HEK293 (cell line): ENCODE measurements around the gene C11orf86.

Experiments
- CTCF ChIA-PET: fragments of 350-600 bp; formaldehyde crosslinking; extraction: SDS; loops from one replicate; lab custom pipeline; 2021; ENCODE audit warnings: antibody characterized with exemption; lab: Yijun Ruan, JAX
- POLR2A ChIA-PET: fragments of 300-600 bp; formaldehyde crosslinking; extraction: SDS; loops from one replicate; lab custom pipeline; 2020; ENCODE audit warnings: antibody characterized with exemption, inconsistent platforms; lab: Yijun Ruan, JAX
- H3K27ac ChIP-seq: fragments of 200-500 bp; sonication (Bioruptor generic); 2 replicates; pipeline ENCODE4 v1.5.1; 2014; ENCODE audit warnings: low read depth, low read length, control low read depth, inconsistent platforms; ENCODE audit errors: extremely low read depth
- H3K36me3 ChIP-seq, 2 experiments: fragments of 200-500 bp in 1 of 2; sonication (Bioruptor generic) in 1 of 2; 1 replicate in 1 of 2; 2 replicates in 1 of 2; pipeline ENCODE4 v1.5.1; 2014 to 2017; ENCODE audit warnings: inconsistent platforms in 2 of 2, low read length in 2 of 2; ENCODE audit not compliant: control insufficient read depth in 2 of 2, insufficient read depth in 1 of 2
- H3K4me1 ChIP-seq: fragments of 200-500 bp; sonication (Bioruptor generic); 2 replicates; pipeline ENCODE4 v1.5.1; 2014; ENCODE audit warnings: mild to moderate bottlenecking, low read length, inconsistent platforms; ENCODE audit not compliant: control insufficient read depth, insufficient read depth
- H3K4me3 ChIP-seq: 2 replicates; pipeline ENCODE4 v1.5.1; 2011; ENCODE audit warnings: low read depth, mild to moderate bottlenecking, control low read depth, low read length, moderate library complexity
- H3K9me3 ChIP-seq: fragments of 200-500 bp; sonication (Bioruptor generic); 2 replicates; pipeline ENCODE4 v1.5.1; 2014; ENCODE audit warnings: low read depth, low read length, inconsistent platforms; ENCODE audit not compliant: control insufficient read depth, insufficient read depth
- KLF8 ChIP-seq: fragments of 450-650 bp; formaldehyde crosslinking; IDR thresholded peaks from 2 replicates; pipeline ENCODE4 v1.5.1; 2016; ENCODE audit warnings: missing biosample characterization, missing genetic modification characterization
- SALL2 ChIP-seq: fragments of 450-650 bp; formaldehyde crosslinking; IDR thresholded peaks from 2 replicates; pipeline ENCODE4 v1.5.0; 2017; ENCODE audit warnings: missing biosample characterization, mild to moderate bottlenecking, missing genetic modification characterization, borderline replicate concordance
- SP2 ChIP-seq: fragments of 450-650 bp; formaldehyde crosslinking; IDR thresholded peaks from 2 replicates; pipeline ENCODE4 v1.5.1; 2016; ENCODE audit warnings: missing biosample characterization, missing genetic modification characterization
- ZBTB17 ChIP-seq: fragments of 450-650 bp; formaldehyde crosslinking; IDR thresholded peaks from 2 replicates; pipeline ENCODE4 v1.5.1; 2016; ENCODE audit warnings: missing biosample characterization, missing genetic modification characterization
- ZNF140 ChIP-seq: fragments of 450-650 bp; formaldehyde crosslinking; IDR thresholded peaks from 2 replicates; pipeline ENCODE4 v1.5.1; 2016; ENCODE audit warnings: missing biosample characterization, missing genetic modification characterization
- ZNF37A ChIP-seq: fragments of 450-650 bp; IDR thresholded peaks from 2 replicates; pipeline ENCODE4 v1.5.1; 2018; ENCODE audit warnings: missing biosample characterization, missing genetic modification characterization
- ZNF404 ChIP-seq: fragments of 450-650 bp; formaldehyde crosslinking; IDR thresholded peaks from 2 replicates; pipeline ENCODE4 v1.5.1; 2017; ENCODE audit warnings: missing biosample characterization, missing genetic modification characterization
- ZNF433 ChIP-seq: fragments of 450-650 bp; formaldehyde crosslinking; IDR thresholded peaks from 2 replicates; pipeline ENCODE4 v1.5.1; 2016; ENCODE audit warnings: missing biosample characterization, missing genetic modification characterization, low read depth
- ZNF629 ChIP-seq: fragments of 450-650 bp; formaldehyde crosslinking; IDR thresholded peaks from 2 replicates; pipeline ENCODE4 v1.5.1; 2017; ENCODE audit warnings: missing biosample characterization, missing genetic modification characterization
- ZNF707 ChIP-seq: fragments of 450-650 bp; formaldehyde crosslinking; IDR thresholded peaks from 2 replicates; pipeline ENCODE4 v1.5.1; 2016; ENCODE audit warnings: missing biosample characterization, missing genetic modification characterization
- ZNF776 ChIP-seq: fragments of 450-650 bp; formaldehyde crosslinking; IDR thresholded peaks from 2 replicates; pipeline ENCODE4 v1.5.0; 2017; ENCODE audit warnings: missing biosample characterization, missing genetic modification characterization, borderline replicate concordance
- ZNF830 ChIP-seq: fragments of 450-650 bp; IDR thresholded peaks from 2 replicates; pipeline ENCODE4 v1.5.0; 2018; ENCODE audit warnings: missing biosample characterization, missing genetic modification characterization, low read depth, mild to moderate bottlenecking, moderate library complexity
- ZSCAN23 ChIP-seq: fragments of 450-650 bp; formaldehyde crosslinking; IDR thresholded peaks from 2 replicates; pipeline ENCODE4 v1.5.1; 2016; ENCODE audit warnings: missing biosample characterization, missing genetic modification characterization
- TF ChIP-seq, protein P1 (sequence below): fragments of 450-650 bp; formaldehyde crosslinking; IDR thresholded peaks from 2 replicates; pipeline ENCODE4 v1.5.1; 2016; ENCODE audit warnings: missing biosample characterization, missing genetic modification characterization
- TF ChIP-seq, protein P2 (sequence below): fragments of 450-650 bp; formaldehyde crosslinking; IDR thresholded peaks from 2 replicates; pipeline ENCODE4 v1.5.1; 2017; ENCODE audit warnings: missing biosample characterization, missing genetic modification characterization
- TF ChIP-seq, protein P3 (sequence below): fragments of 450-650 bp; formaldehyde crosslinking; IDR thresholded peaks from 2 replicates; pipeline ENCODE4 v1.5.1; 2016; ENCODE audit warnings: missing biosample characterization, missing genetic modification characterization
- TF ChIP-seq, protein P4 (sequence below): fragments of 450-650 bp; IDR thresholded peaks from 2 replicates; pipeline ENCODE4 v1.5.1; 2018; ENCODE audit warnings: missing biosample characterization, mild to moderate bottlenecking, missing genetic modification characterization
- TF ChIP-seq, protein P5 (sequence below): fragments of 450-650 bp; formaldehyde crosslinking; IDR thresholded peaks from 2 replicates; pipeline ENCODE4 v1.5.1; 2016; ENCODE audit warnings: missing biosample characterization, missing genetic modification characterization

Gene C11orf86, protein sequence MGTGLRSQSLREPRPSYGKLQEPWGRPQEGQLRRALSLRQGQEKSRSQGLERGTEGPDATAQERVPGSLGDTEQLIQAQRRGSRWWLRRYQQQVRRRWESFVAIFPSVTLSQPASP

DNA sequence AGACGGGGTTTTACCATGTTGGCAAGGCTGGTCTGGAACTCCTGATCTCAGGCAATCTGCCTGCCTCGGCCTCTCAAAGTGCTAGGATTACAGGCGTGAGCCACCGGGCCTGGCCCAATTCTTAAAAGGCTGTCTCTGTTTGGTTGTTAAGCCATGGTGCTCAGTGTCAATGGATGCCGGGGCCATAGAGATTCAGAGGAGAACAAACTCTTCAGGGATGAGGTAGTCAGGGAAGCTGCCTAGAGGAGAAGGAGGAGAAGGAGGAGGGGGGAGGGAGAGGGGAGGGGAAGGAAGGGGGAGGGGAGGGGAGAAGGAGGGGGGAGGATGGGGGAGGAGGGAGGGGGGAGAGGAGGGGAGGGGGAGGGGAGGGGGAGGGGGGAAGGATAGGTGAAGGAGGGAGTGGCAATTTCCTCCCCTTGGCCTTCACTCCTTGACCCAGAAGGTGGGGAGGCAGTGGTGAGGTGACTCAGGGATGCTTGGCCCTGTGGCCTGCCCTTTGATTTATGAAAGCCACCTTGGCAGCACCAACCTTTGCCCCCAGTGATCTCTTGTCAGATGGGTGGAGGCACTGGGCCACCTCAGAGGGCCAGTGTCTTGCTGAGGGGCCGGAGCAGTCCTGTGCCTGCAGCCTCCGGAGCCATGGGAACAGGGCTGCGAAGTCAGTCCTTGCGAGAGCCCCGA, at the start of gene C11orf86:
Gene C11orf86, plus strand, starts transcription at position 581 of the 681 bp plus-strand sequence. Its CDS starts 59 bp downstream, at position 640.
- H3K9me3 ChIP-seq, result no peaks in the 10 kb centered on the region
- H3K36me3 ChIP-seq, result no peaks in the 10 kb centered on the region
- ChIA-PET CTCF (interaction anchor here (0.7 to 2.4 kb wide), 8 partner anchors 16 to 289 kb away, joined by 3 to 21 read pairs (median 4); partner anchors contain the start of gene RCE1), POLR2A (interaction anchor here (1.5 kb wide), 1 partner anchor 131 kb away, joined by 5 read pairs; the partner anchor contains the start of gene RCE1)
- H3K4me3 ChIP-seq, result no peak within 1 kb of the TSS
- TF ChIP-seq, protein P1, sequence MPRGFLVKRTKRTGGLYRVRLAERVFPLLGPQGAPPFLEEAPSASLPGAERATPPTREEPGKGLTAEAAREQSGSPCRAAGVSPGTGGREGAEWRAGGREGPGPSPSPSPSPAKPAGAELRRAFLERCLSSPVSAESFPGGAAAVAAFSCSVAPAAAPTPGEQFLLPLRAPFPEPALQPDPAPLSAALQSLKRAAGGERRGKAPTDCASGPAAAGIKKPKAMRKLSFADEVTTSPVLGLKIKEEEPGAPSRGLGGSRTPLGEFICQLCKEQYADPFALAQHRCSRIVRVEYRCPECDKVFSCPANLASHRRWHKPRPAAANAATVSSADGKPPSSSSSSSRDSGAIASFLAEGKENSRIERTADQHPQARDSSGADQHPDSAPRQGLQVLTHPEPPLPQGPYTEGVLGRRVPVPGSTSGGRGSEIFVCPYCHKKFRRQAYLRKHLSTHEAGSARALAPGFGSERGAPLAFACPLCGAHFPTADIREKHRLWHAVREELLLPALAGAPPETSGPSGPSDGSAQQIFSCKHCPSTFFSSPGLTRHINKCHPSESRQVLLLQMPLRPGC (tag by site-specific recombination), result no peak
- no peak for TF ChIP-seq KLF8
- TF ChIP-seq ZBTB17 (tag by site-specific recombination), result no peak
- TF ChIP-seq ZNF830 (tag by site-specific recombination), result no peak
- no peak for TF ChIP-seq ZNF37A (tag by site-specific recombination)
- TF ChIP-seq, protein P2, sequence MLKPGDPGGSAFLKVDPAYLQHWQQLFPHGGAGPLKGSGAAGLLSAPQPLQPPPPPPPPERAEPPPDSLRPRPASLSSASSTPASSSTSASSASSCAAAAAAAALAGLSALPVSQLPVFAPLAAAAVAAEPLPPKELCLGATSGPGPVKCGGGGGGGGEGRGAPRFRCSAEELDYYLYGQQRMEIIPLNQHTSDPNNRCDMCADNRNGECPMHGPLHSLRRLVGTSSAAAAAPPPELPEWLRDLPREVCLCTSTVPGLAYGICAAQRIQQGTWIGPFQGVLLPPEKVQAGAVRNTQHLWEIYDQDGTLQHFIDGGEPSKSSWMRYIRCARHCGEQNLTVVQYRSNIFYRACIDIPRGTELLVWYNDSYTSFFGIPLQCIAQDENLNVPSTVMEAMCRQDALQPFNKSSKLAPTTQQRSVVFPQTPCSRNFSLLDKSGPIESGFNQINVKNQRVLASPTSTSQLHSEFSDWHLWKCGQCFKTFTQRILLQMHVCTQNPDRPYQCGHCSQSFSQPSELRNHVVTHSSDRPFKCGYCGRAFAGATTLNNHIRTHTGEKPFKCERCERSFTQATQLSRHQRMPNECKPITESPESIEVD (tag by site-specific recombination), result no peak
- no peak for TF ChIP-seq SALL2
- no peak within 1 kb of the TSS for H3K27ac ChIP-seq
- H3K4me1 ChIP-seq, result no peaks in the 10 kb centered on the region

DNA sequence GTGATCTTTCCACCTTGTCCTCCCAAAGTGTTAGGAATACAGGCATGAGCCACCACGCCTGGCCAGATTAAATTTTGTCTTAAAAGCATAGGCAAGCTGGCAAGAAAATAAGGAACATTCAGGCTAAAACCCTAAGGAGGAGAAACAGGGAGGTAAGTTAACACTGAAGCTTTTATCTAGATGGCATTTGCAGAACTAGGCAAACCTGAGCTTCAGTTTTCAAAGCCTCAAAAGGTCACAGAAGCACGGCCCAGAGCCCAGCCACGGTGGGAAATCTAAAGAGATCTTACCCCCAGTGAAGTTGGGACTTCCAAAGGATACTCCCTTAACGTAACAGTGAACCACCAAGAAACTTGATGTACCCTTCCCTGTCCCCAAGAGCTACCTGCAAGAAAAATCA, 45.4 kb upstream of the C11orf86 start:
- POLR2A ChIA-PET, result no interaction called here
- no peak overlapping the region for H3K27ac ChIP-seq
- TF ChIP-seq, protein P3, sequence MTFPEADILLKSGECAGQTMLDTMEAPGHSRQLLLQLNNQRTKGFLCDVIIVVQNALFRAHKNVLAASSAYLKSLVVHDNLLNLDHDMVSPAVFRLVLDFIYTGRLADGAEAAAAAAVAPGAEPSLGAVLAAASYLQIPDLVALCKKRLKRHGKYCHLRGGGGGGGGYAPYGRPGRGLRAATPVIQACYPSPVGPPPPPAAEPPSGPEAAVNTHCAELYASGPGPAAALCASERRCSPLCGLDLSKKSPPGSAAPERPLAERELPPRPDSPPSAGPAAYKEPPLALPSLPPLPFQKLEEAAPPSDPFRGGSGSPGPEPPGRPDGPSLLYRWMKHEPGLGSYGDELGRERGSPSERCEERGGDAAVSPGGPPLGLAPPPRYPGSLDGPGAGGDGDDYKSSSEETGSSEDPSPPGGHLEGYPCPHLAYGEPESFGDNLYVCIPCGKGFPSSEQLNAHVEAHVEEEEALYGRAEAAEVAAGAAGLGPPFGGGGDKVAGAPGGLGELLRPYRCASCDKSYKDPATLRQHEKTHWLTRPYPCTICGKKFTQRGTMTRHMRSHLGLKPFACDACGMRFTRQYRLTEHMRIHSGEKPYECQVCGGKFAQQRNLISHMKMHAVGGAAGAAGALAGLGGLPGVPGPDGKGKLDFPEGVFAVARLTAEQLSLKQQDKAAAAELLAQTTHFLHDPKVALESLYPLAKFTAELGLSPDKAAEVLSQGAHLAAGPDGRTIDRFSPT, result no peak
- TF ChIP-seq ZNF776 (tag by site-specific recombination), result no peak
- TF ChIP-seq ZNF433 (tag by site-specific recombination), result no peak
- TF ChIP-seq, protein P4, sequence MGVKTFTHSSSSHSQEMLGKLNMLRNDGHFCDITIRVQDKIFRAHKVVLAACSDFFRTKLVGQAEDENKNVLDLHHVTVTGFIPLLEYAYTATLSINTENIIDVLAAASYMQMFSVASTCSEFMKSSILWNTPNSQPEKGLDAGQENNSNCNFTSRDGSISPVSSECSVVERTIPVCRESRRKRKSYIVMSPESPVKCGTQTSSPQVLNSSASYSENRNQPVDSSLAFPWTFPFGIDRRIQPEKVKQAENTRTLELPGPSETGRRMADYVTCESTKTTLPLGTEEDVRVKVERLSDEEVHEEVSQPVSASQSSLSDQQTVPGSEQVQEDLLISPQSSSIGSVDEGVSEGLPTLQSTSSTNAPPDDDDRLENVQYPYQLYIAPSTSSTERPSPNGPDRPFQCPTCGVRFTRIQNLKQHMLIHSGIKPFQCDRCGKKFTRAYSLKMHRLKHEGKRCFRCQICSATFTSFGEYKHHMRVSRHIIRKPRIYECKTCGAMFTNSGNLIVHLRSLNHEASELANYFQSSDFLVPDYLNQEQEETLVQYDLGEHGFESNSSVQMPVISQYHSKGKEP (tag by site-specific recombination), result no peak
- no peak for TF ChIP-seq ZNF140 (tag by site-specific recombination)
- no peak for TF ChIP-seq ZSCAN23 (tag by site-specific recombination)
- no peak for TF ChIP-seq ZNF629 (tag by site-specific recombination)
- TF ChIP-seq ZNF707, result no peak
- no peak for TF ChIP-seq ZNF404 (tag by site-specific recombination)
- no peak for TF ChIP-seq ZNF830 (tag by site-specific recombination)
- no peak for TF ChIP-seq SP2 (tag by site-specific recombination)
- TF ChIP-seq, protein P5, sequence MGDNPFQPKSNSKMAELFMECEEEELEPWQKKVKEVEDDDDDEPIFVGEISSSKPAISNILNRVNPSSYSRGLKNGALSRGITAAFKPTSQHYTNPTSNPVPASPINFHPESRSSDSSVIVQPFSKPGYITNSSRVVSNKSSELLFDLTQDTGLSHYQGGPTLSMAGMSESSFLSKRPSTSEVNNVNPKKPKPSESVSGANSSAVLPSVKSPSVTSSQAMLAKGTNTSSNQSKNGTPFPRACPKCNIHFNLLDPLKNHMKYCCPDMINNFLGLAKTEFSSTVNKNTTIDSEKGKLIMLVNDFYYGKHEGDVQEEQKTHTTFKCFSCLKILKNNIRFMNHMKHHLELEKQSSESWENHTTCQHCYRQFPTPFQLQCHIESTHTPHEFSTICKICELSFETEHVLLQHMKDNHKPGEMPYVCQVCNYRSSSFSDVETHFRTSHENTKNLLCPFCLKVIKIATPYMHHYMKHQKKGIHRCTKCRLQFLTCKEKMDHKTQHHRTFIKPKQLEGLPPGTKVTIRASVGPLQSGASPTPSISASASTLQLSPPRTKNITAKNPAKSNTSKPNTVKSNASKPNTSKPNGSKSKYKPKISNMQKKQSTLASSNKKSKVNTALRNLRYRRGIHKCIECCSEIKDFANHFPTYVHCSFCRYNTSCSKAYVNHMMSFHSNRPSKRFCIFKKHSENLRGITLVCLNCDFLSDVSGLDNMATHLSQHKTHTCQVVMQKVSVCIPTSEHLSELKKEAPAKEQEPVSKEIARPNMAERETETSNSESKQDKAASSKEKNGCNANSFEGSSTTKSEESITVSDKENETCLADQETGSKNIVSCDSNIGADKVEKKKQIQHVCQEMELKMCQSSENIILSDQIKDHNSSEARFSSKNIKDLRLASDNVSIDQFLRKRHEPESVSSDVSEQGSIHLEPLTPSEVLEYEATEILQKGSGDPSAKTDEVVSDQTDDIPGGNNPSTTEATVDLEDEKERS, result no peak
- CTCF ChIA-PET, result no interaction called here
- H3K4me3 ChIP-seq, result no peak overlapping the region
- no peaks in the 10 kb centered on the region for H3K4me1 ChIP-seq
- no peaks in the 10 kb centered on the region for H3K36me3 ChIP-seq
- no peaks in the 10 kb centered on the region for H3K9me3 ChIP-seq
